HEK293 (cell line): ENCODE results near the gene CD40.

Experiments used
- BCL11A ChIP-seq: fragments of 450-650 bp; formaldehyde crosslinking; IDR thresholded peaks from 2 replicates; pipeline ENCODE4 v1.5.1; 2016; ENCODE audit warnings: low read depth, missing biosample characterization, missing genetic modification characterization
- BCL11B ChIP-seq: fragments of 450-650 bp; formaldehyde crosslinking; IDR thresholded peaks from 2 replicates; pipeline ENCODE4 v1.5.1; 2016; ENCODE audit warnings: low read depth, missing biosample characterization, missing genetic modification characterization
- OVOL3 ChIP-seq: fragments of 450-650 bp; formaldehyde crosslinking; IDR thresholded peaks from 2 replicates; pipeline ENCODE4 v1.5.1; 2016; ENCODE audit warnings: missing biosample characterization, missing genetic modification characterization
- SALL2 ChIP-seq: fragments of 450-650 bp; formaldehyde crosslinking; IDR thresholded peaks from 2 replicates; pipeline ENCODE4 v1.5.0; 2017; ENCODE audit warnings: missing biosample characterization, mild to moderate bottlenecking, missing genetic modification characterization, borderline replicate concordance
- SP2 ChIP-seq: fragments of 450-650 bp; formaldehyde crosslinking; IDR thresholded peaks from 2 replicates; pipeline ENCODE4 v1.5.1; 2016; ENCODE audit warnings: missing biosample characterization, missing genetic modification characterization
- TSHZ1 ChIP-seq: fragments of 450-650 bp; formaldehyde crosslinking; IDR thresholded peaks from 2 replicates; pipeline ENCODE4 v1.5.1; 2016; ENCODE audit warnings: missing biosample characterization, missing genetic modification characterization, borderline replicate concordance
- ZBTB20 ChIP-seq: fragments of 450-650 bp; formaldehyde crosslinking; IDR thresholded peaks from 2 replicates; pipeline ENCODE4 v1.5.1; 2016; ENCODE audit warnings: missing biosample characterization, missing genetic modification characterization
- ZBTB21 ChIP-seq: fragments of 450-650 bp; formaldehyde crosslinking; IDR thresholded peaks from 2 replicates; pipeline ENCODE4 v1.5.1; 2017; ENCODE audit warnings: missing biosample characterization, missing genetic modification characterization
- ZBTB44 ChIP-seq: fragments of 450-650 bp; IDR thresholded peaks from 2 replicates; pipeline ENCODE4 v1.5.1; 2018; ENCODE audit warnings: missing biosample characterization, mild to moderate bottlenecking, missing genetic modification characterization
- ZFP69B ChIP-seq: fragments of 450-650 bp; formaldehyde crosslinking; IDR thresholded peaks from 2 replicates; pipeline ENCODE4 v1.5.1; 2016; ENCODE audit warnings: missing biosample characterization, missing genetic modification characterization
- ZNF114 ChIP-seq: fragments of 450-650 bp; formaldehyde crosslinking; IDR thresholded peaks from 2 replicates; pipeline ENCODE4 v1.5.0; 2017; ENCODE audit warnings: missing biosample characterization, missing genetic modification characterization
- ZNF138 ChIP-seq: fragments of 450-650 bp; formaldehyde crosslinking; IDR thresholded peaks from 2 replicates; pipeline ENCODE4 v1.5.1; 2016; ENCODE audit warnings: missing biosample characterization, missing genetic modification characterization, borderline replicate concordance
- ZNF140 ChIP-seq: fragments of 450-650 bp; formaldehyde crosslinking; IDR thresholded peaks from 2 replicates; pipeline ENCODE4 v1.5.1; 2016; ENCODE audit warnings: missing biosample characterization, missing genetic modification characterization
- ZNF16 ChIP-seq: fragments of 450-650 bp; formaldehyde crosslinking; IDR thresholded peaks from 2 replicates; pipeline ENCODE4 v1.5.1; 2016; ENCODE audit warnings: low read depth, missing biosample characterization, missing genetic modification characterization
- ZNF280D ChIP-seq: fragments of 450-650 bp; formaldehyde crosslinking; IDR thresholded peaks from 2 replicates; pipeline ENCODE4 v1.5.1; 2016; ENCODE audit warnings: missing biosample characterization, missing genetic modification characterization
- ZNF366 ChIP-seq: fragments of 450-650 bp; formaldehyde crosslinking; conservative IDR thresholded peaks from 2 replicates; pipeline ENCODE4 v1.5.1; 2016; ENCODE audit warnings: missing biosample characterization, missing genetic modification characterization
- ZNF433 ChIP-seq: fragments of 450-650 bp; formaldehyde crosslinking; IDR thresholded peaks from 2 replicates; pipeline ENCODE4 v1.5.1; 2016; ENCODE audit warnings: missing biosample characterization, missing genetic modification characterization, low read depth
- ZNF501 ChIP-seq: fragments of 450-650 bp; formaldehyde crosslinking; IDR thresholded peaks from 2 replicates; pipeline ENCODE4 v1.5.1; 2016; ENCODE audit warnings: missing biosample characterization, missing genetic modification characterization
- ZNF639 ChIP-seq: fragments of 450-650 bp; formaldehyde crosslinking; IDR thresholded peaks from 2 replicates; pipeline ENCODE4 v1.5.1; 2016; ENCODE audit warnings: missing biosample characterization, missing genetic modification characterization
- TF ChIP-seq, protein P1 (sequence below): fragments of 450-650 bp; formaldehyde crosslinking; conservative IDR thresholded peaks from 2 replicates; pipeline ENCODE4 v1.5.1; 2016; ENCODE audit warnings: low read depth, missing biosample characterization, missing genetic modification characterization
- TF ChIP-seq, protein P2 (sequence below): fragments of 450-650 bp; IDR thresholded peaks from 2 replicates; pipeline ENCODE4 v1.5.1; 2018; ENCODE audit warnings: missing biosample characterization, missing genetic modification characterization

Gene CD40

GRCh38 chr20:46085179-46085851, 32.8 kb upstream of the CD40 start (continued):
- TF ChIP-seq, protein P1, sequence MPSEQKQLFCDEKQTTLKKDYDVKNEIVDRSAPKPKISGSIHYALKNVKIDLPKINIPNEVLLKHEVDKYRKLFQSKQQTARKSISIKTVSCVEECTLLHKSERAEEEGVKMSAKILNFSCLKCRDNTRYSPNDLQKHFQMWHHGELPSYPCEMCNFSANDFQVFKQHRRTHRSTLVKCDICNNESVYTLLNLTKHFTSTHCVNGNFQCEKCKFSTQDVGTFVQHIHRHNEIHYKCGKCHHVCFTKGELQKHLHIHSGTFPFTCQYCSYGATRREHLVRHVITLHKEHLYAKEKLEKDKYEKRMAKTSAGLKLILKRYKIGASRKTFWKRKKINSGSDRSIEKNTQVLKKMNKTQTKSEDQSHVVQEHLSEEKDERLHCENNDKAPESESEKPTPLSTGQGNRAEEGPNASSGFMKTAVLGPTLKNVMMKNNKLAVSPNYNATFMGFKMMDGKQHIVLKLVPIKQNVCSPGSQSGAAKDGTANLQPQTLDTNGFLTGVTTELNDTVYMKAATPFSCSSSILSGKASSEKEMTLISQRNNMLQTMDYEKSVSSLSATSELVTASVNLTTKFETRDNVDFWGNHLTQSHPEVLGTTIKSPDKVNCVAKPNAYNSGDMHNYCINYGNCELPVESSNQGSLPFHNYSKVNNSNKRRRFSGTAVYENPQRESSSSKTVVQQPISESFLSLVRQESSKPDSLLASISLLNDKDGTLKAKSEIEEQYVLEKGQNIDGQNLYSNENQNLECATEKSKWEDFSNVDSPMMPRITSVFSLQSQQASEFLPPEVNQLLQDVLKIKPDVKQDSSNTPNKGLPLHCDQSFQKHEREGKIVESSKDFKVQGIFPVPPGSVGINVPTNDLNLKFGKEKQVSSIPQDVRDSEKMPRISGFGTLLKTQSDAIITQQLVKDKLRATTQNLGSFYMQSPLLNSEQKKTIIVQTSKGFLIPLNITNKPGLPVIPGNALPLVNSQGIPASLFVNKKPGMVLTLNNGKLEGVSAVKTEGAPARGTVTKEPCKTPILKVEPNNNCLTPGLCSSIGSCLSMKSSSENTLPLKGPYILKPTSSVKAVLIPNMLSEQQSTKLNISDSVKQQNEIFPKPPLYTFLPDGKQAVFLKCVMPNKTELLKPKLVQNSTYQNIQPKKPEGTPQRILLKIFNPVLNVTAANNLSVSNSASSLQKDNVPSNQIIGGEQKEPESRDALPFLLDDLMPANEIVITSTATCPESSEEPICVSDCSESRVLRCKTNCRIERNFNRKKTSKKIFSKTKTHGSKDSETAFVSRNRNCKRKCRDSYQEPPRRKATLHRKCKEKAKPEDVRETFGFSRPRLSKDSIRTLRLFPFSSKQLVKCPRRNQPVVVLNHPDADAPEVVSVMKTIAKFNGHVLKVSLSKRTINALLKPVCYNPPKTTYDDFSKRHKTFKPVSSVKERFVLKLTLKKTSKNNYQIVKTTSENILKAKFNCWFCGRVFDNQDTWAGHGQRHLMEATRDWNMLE (tag by site-specific recombination) = 0 out of 2 replicates have a peak, but pooled peaks have one; percentile 32
- TF ChIP-seq ZNF114 (tag by site-specific recombination) (no peak), ZBTB44 (tag by site-specific recombination) (peak; percentile 58; the same call in 1 of the 2 replicates), ZNF140 (no peak), ZNF501 (0 out of 2 replicates have a peak, but pooled peaks have one; percentile 55), SALL2 (no peak), ZNF366 (tag by site-specific recombination) (peak; percentile 98), SP2 (tag by site-specific recombination) (peak; percentile 32; the same call in 1 of the 2 replicates), ZNF433 (no peak), ZNF639 (peak; percentile 97), ZNF16 (no peak), ZNF280D (tag by site-specific recombination) (no peak), TSHZ1 (tag by site-specific recombination) (peak; percentile 94; the same call in 1 of the 2 replicates), ZNF138 (tag by site-specific recombination) (no peak), OVOL3 (tag by site-specific recombination) (peak; percentile 96), BCL11A (tag by site-specific recombination) (peak; percentile 98), BCL11B (tag by site-specific recombination) (no peak), ZBTB21 (peak; percentile 81), ZBTB20 (peak; percentile 61), ZFP69B (peak; percentile 85)
- TF ChIP-seq, protein P2, sequence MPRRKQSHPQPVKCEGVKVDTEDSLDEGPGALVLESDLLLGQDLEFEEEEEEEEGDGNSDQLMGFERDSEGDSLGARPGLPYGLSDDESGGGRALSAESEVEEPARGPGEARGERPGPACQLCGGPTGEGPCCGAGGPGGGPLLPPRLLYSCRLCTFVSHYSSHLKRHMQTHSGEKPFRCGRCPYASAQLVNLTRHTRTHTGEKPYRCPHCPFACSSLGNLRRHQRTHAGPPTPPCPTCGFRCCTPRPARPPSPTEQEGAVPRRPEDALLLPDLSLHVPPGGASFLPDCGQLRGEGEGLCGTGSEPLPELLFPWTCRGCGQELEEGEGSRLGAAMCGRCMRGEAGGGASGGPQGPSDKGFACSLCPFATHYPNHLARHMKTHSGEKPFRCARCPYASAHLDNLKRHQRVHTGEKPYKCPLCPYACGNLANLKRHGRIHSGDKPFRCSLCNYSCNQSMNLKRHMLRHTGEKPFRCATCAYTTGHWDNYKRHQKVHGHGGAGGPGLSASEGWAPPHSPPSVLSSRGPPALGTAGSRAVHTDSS (tag by site-specific recombination) = no peak
